ENCODE data around the gene CASR. TPM values are rescaled to one million over a fixed set of nuclear protein-coding genes. Genes with fewer than 3 reads are reported as not detected.

Gene CASR
- total and polyA plus RNA-seq, 12 donors = 0.03 to 0.55 (median 0.08) TPM; not detected in 6

DNA sequence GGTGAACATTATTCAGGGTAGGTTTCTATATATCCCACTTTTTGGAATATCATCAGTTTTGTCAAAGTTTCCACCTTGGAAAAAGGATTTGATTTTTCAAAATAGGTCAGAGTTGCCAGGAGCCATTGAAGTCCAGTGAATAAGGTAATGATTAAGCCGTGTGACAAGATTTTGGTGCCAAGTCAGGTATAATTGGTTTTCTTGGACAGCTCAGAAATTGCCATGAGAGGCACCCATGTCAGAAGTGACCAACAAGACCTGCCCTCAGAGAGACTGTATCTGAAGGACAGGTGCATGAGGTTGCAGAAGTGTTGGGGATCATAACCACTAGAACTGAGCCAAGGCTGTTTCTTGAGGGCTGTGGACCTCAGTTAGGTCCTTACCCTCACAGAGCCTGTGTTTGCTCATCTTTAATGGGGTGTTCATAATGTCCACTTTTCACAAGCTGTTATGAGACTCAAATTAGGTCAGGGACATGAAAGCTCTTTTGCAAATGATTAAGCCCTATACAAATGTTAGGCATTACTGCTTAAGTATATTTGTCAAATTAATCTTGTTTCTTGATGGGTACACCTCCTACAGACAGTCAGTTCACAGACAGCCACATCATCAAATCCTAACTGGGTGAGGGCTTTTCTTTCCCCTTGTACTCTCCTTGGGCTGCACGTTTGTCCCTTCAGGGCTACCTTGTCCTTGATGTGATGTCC is 32.3 kb downstream of the CASR start:
- no peak for DNase-seq
- H3K36me3 ChIP-seq (replicated peaks in 1 of 2) = no peaks in the 10 kb centered on the region
- H3K9me3 ChIP-seq (replicated peaks in 1 of 3) = no peaks in the 10 kb centered on the region
- no peaks in the 10 kb centered on the region for H3K4me1 ChIP-seq (replicated peaks in 1 of 2)
- no peak for TF ChIP-seq CTCF (IDR thresholded peaks at IDR 0.05)
- TF ChIP-seq POLR2A (IDR thresholded peaks at IDR 0.05) = no peak
- no peaks in the 10 kb centered on the region for H3K27me3 ChIP-seq
- intact Hi-C loops (cut with DNase I) = no loop called here
- H3K27ac ChIP-seq = no peak overlapping the region
- no peak overlapping the region for H3K4me3 ChIP-seq
- 46 to 59% (median 57%) methylated on average over 2 of the region's 2 CpGs for WGBS, 4 donors

DNA sequence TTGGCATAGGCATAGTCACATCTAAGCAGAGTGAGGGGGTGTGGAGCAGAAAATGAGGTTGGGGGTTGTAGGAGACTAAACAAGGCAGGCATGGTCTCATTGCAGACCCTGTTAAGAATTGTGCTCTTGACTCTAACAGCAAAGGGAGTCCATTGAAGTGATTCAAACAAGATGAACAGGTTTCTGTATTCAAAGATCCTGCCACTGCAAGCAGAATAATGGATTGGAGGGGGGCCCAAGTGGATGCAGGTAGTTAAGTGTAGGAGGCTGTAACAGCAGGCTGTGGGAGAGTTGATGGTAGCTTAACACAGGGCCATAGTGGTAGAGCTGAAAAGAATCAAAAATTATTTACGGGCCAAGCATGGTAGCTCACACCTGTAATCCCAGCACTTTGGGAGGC is 34.4 kb downstream of the CASR start:
- intact Hi-C loops (cut with DNase I) = no loop called here
- Histone ChIP-seq H3K4me1 (replicated peaks in 1 of 2) (no peaks in the 10 kb centered on the region), H3K9me3 (replicated peaks in 1 of 3) (no peaks in the 10 kb centered on the region), H3K27me3 (no peaks in the 10 kb centered on the region), H3K4me3 (no peak overlapping the region), H3K36me3 (replicated peaks in 1 of 2) (no peaks in the 10 kb centered on the region), H3K27ac (no peak overlapping the region)
- TF ChIP-seq CTCF (IDR thresholded peaks at IDR 0.05) = no peak
- TF ChIP-seq POLR2A (IDR thresholded peaks at IDR 0.05) = no peak
- no peak for DNase-seq
- WGBS, 4 donors = 86 to 100% (median 88%) methylated on average over 1 of the region's 1 CpG

DNA sequence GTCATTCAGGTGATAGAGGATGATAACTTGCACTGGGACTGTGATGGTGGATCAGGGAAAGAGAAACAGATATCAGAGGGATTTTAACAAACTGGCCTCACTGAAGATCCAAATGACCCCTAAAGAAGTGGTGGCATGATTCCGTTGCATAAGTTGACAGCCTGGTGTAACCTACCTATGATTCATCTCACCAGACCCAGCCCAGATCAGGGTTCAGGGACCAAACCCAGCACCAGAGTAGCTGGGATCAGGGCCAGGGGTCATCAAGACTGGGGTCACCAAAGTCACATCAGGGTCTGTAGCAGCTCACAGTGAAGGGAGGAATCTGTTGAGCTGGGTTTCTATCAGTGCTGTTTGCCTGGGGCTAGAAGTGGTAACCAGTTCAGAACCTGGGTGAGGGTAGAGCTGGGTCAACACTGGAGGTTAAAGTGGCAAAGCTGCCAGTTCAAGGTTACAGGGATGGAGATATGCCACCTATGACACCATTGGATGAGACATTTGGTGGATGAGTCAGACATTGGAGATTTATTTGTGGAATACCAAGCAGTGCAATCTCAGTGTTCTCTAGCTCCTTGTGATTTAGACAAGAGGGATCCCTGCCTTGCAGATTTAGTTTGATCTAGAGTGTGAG is 35.9 kb downstream of the CASR start:
- Histone ChIP-seq H3K27ac (no peak overlapping the region), H3K4me3 (no peak overlapping the region), H3K36me3 (replicated peaks in 1 of 2) (no peaks in the 10 kb centered on the region), H3K27me3 (no peaks in the 10 kb centered on the region), H3K9me3 (replicated peaks in 1 of 3) (no peaks in the 10 kb centered on the region), H3K4me1 (replicated peaks in 1 of 2) (no peaks in the 10 kb centered on the region)
- TF ChIP-seq POLR2A (IDR thresholded peaks at IDR 0.05) (no peak), CTCF (IDR thresholded peaks at IDR 0.05) (no peak)
- intact Hi-C loops (cut with DNase I) = no loop called here
- 43 to 70% (median 61%) methylated on average over 1 of the region's 1 CpG for WGBS, 4 donors
- DNase-seq = no peak

DNA sequence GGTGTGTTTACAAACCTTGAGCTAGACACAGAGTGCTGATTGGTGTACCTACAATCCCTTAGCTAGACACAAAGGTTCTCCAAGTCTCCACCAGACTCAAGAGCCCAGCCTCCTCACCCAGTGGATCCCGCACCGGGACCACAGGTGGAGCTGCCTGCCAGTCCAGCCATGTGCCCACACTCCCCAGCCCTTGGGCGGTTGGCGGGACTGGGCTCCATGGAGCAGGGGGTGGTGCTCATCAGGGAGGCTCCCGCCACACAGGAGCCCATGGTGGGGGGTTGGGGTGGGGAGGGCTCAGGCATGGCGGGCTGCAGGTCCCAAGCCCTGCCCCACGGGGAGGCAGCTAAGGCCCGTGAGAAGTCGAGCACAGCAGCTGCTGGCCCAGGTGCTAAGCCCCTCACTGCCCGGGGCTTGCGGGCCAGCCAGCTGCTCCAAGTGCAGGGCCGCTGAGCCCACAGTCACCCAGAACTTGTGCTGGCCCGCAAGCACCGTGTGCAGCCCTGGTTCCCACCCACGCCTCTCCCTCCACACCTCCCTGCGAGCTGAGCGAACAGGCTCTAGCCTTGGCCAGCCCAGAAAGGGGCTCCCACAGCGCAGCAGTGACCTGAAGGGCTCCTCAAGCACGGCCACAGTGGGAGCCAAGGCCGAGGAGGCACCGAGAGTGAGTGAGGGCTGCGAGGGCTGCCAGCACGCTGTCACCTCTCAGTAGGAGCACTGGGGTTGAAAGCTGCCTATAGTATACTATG is 43.7 kb downstream of the CASR start:
- Histone ChIP-seq H3K4me3 (no peak overlapping the region), H3K27ac (no peak overlapping the region), H3K4me1 (replicated peaks in 1 of 2) (no peaks in the 10 kb centered on the region), H3K27me3 (no peaks in the 10 kb centered on the region), H3K9me3 (replicated peaks in 1 of 3) (no peaks in the 10 kb centered on the region), H3K36me3 (replicated peaks in 1 of 2) (no peaks in the 10 kb centered on the region)
- intact Hi-C loops (cut with DNase I) = no loop called here
- TF ChIP-seq POLR2A (IDR thresholded peaks at IDR 0.05) (no peak), CTCF (IDR thresholded peaks at IDR 0.05) (no peak)
- no peak for DNase-seq
- WGBS, 4 donors = 81 to 95% (median 86%) methylated on average over 7 to 23 of the region's 23 CpGs
